K562 (cell line): ENCODE measurements around the gene MRGPRF. TPM values are rescaled to one million over a fixed set of nuclear protein-coding genes. Genes with fewer than 3 reads are reported as not detected.

Source experiments
- ATAC-seq: fragments of 200-7000 bp; cut with Tn5 transposase; 3 replicates; pipeline ENCODE4 v1.9.1; 2020; ENCODE audit warnings: moderate library complexity
- BruUV-seq: library from RNA; stranded (reverse); fragments of 400-500 nt; replicated peaks from 2 replicates; lab custom pipeline; 2021; lab: Mats Ljungman, UMichigan
- CTCF ChIA-PET: fragments of 300-600 bp; formaldehyde crosslinking; extraction: SDS; loops from one replicate; lab custom pipeline; 2021; ENCODE audit warnings: low intra/inter-chr PET ratio; lab: Yijun Ruan, JAX
- POLR2A ChIA-PET: fragments of 300-600, 350-650 bp; sonication (Branson Sonifier 250); formaldehyde crosslinking; extraction: SDS; loops from one replicate; lab custom pipeline; 2021; ENCODE audit warnings: antibody characterized with exemption, inconsistent platforms; lab: Yijun Ruan, JAX
- DNase-seq, 4 experiments: peaks; one replicate each; pipeline versions ENCODE4 v3.0.0 to v3.0.0-alpha.2; 2011 to 2018; ENCODE audit warnings: low spot score in 3 of 4, mixed read lengths in 3 of 4; ENCODE audit errors: extremely low read depth in 1 of 4
- FAIRE-seq: peaks from 2 replicates; lab custom pipeline; 2011; peaks lifted over from hg19 to GRCh38; lab: Jason Lieb, UNC
- H2AFZ ChIP-seq: 2 replicates; pipeline ENCODE4 v1.6.0; 2011; ENCODE audit warnings: low read depth, low read length, control low read depth, inconsistent platforms
- H3K27ac ChIP-seq: fragments of 200-600 bp; 3 replicates; pipeline ENCODE4 v1.8.0; 2011; ENCODE audit warnings: low read depth, mild to moderate bottlenecking, control low read depth, inconsistent platforms, low read length, moderate library complexity, mixed read lengths; ENCODE audit errors: extremely low read depth
- H3K27me3 ChIP-seq, 2 experiments: fragments of 300-600 bp in 1 of 2; 2 replicates in 1 of 2; 3 replicates in 1 of 2; pipeline versions ENCODE4 v1.6.0 to v1.8.0; 2011; ENCODE audit warnings: inconsistent platforms in 2 of 2, low read length in 2 of 2, mild to moderate bottlenecking in 1 of 2, mixed read lengths in 1 of 2, moderate library complexity in 1 of 2; ENCODE audit not compliant: control insufficient read depth in 2 of 2, insufficient read depth in 2 of 2
- H3K36me3 ChIP-seq: fragments of 300-600 bp; 3 replicates; pipeline ENCODE4 v1.8.0; 2011; ENCODE audit warnings: mild to moderate bottlenecking, low read length, inconsistent platforms; ENCODE audit not compliant: control insufficient read depth, insufficient read depth
- H3K4me1 ChIP-seq, 2 experiments: fragments of 200-600 bp in 1 of 2; replicated peaks in 1 of 2; 2 replicates in 1 of 2; 3 replicates in 1 of 2; pipeline versions ENCODE4 v1.5.1 to v1.8.0; 2011; ENCODE audit warnings: inconsistent platforms in 2 of 2, low read length in 2 of 2, mild to moderate bottlenecking in 1 of 2, mixed read lengths in 1 of 2, moderate library complexity in 1 of 2; ENCODE audit not compliant: control insufficient read depth in 2 of 2, insufficient read depth in 2 of 2
- H3K4me2 ChIP-seq: 2 replicates; pipeline ENCODE4 v1.6.1; 2011; ENCODE audit warnings: low read length, control low read depth, inconsistent platforms, mixed read lengths; ENCODE audit not compliant: insufficient read depth
- H3K4me3 ChIP-seq: fragments of 200-600 bp; sonication (generic), shearing (Covaris generic); 2 replicates; pipeline ENCODE4 v1.5.1; 2016; ENCODE audit warnings: control low read depth, inconsistent platforms
- H3K79me2 ChIP-seq: fragments of 200-600 bp; 3 replicates; pipeline ENCODE4 v1.8.0; 2011; ENCODE audit warnings: low read length, inconsistent platforms; ENCODE audit not compliant: control insufficient read depth, insufficient read depth
- H3K9ac ChIP-seq, 2 experiments: 2 replicates each; pipeline versions ENCODE4 v1.6.0 to v1.6.1; 2011; ENCODE audit warnings: low read depth in 2 of 2, low read length in 2 of 2, control low read depth in 1 of 2, inconsistent platforms in 1 of 2, mild to moderate bottlenecking in 1 of 2, mixed read lengths in 1 of 2; ENCODE audit not compliant: insufficient read depth in 1 of 2
- H3K9me1 ChIP-seq: one replicate; pipeline ENCODE4 v1.6.0; 2011; ENCODE audit warnings: inconsistent platforms, mild to moderate bottlenecking, low read length, moderate library complexity; ENCODE audit not compliant: control insufficient read depth, insufficient read depth
- H3K9me3 ChIP-seq: replicated peaks from 2 replicates; pipeline ENCODE4 v1.5.1; 2011; ENCODE audit warnings: low read depth, low read length, inconsistent platforms; ENCODE audit not compliant: control insufficient read depth, insufficient read depth
- H4K20me1 ChIP-seq: replicated peaks from 2 replicates; pipeline ENCODE4 v1.6.1; 2011; ENCODE audit warnings: low read length, inconsistent platforms, mixed read lengths; ENCODE audit not compliant: control insufficient read depth, insufficient read depth
- EP400 ChIP-seq: fragments of 450-650 bp; IDR thresholded peaks from 2 replicates; pipeline ENCODE4 v1.6.1; 2017; ENCODE audit warnings: antibody characterized with exemption, mild to moderate bottlenecking, moderate library complexity
- ETV6 ChIP-seq, 3 experiments: fragments of 150-350 bp in 1 of 3; sonication (generic) in 1 of 3; formaldehyde crosslinking in 1 of 3; IDR thresholded peaks; 2 replicates each; pipeline versions ENCODE4 v1.6.1 to v1.8.0; 2014 to 2022; ENCODE audit warnings: borderline replicate concordance in 2 of 3, low read depth in 2 of 3, antibody characterized with exemption in 1 of 3, low read length in 1 of 3, mild to moderate bottlenecking in 1 of 3, missing genetic modification reagents in 1 of 3
- NCOA6 ChIP-seq: fragments of 450-650 bp; IDR thresholded peaks from 2 replicates; pipeline ENCODE4 v1.6.1; 2017; ENCODE audit warnings: mild to moderate bottlenecking
- RBM22 ChIP-seq: fragments of 200-400 bp; formaldehyde crosslinking; IDR thresholded peaks from 2 replicates; pipeline ENCODE4 v1.6.1; 2018; ENCODE audit warnings: low read length, low read depth; ENCODE audit not compliant: poor library complexity, severe bottlenecking
- REST ChIP-seq, 2 experiments: fragments of 450-650 bp; formaldehyde crosslinking in 1 of 2; IDR thresholded peaks; 2 replicates each; pipeline versions ENCODE4 v1.4.0 to v1.6.1; 2014 to 2020; ENCODE audit warnings: mild to moderate bottlenecking in 2 of 2, borderline replicate concordance in 1 of 2, low read depth in 1 of 2
- TCF3 ChIP-seq: sonication (generic); formaldehyde crosslinking; IDR thresholded peaks from 2 replicates; pipeline ENCODE4 v1.4.0; 2020; ENCODE audit warnings: mild to moderate bottlenecking, missing genetic modification reagents
- ZBTB11 ChIP-seq, 3 experiments: fragments of 200-800 bp in 1 of 3; fragments of 250-450 bp in 1 of 3; fragments of 450-650 bp in 1 of 3; sonication (Bioruptor Pico) in 1 of 3; sonication (Bioruptor generic) in 1 of 3; formaldehyde crosslinking in 1 of 3; IDR thresholded peaks; 2 replicates each; pipeline versions ENCODE4 v1.6.1 to v1.8.0; 2016 to 2022; ENCODE audit warnings: mild to moderate bottlenecking in 2 of 3, missing genetic modification characterization in 2 of 3, missing compliant biosample characterization in 1 of 3, moderate library complexity in 1 of 3
- ZNF41 ChIP-seq: fragments of 250-450 bp; sonication (Bioruptor Pico); conservative IDR thresholded peaks from 2 replicates; pipeline ENCODE4 v1.4.0; 2020; ENCODE audit warnings: mild to moderate bottlenecking
- WGBS: fragments of 100-300 bp; shearing (Covaris generic); methylation state at CpG from one replicate; pipeline ENCODE4 v1.1.6; 2016; ENCODE audit warnings: low coverage, mixed read lengths; ENCODE audit not compliant: insufficient coverage; ENCODE audit errors: missing lambda C conversion rate; 5-methylcytosine and 5-hydroxymethylcytosine counted together
- in situ Hi-C: fragments of 300-500 bp; cut with MboI; formaldehyde crosslinking; loops from 4 replicates; pipeline ENCODE4 v1.15.0; 2018; ENCODE audit warnings: inconsistent platforms, mixed read lengths
- intact Hi-C: fragments of 100-400 bp; cut with micrococcal nuclease; formaldehyde crosslinking; loops from 2 replicates; pipeline ENCODE4 v1.14.2; 2022
- polyA plus RNA-seq, 8 experiments: library from polyadenylated mRNA; depleted of rRNA in 4 of 8; stranded (reverse) in 5 of 8; unstranded in 3 of 8; fragments of >200 nt; fragmentation: Nextera tagmentation in 2 of 8; fragmentation: Illumina TruSeq in 1 of 8; extraction: Ambion mirVana in 2 of 8; extraction: Trizol in 1 of 8; gene quantifications; 2 replicates each; pipeline versions ENCODE4 v1.2.1 to v1.2.3, GENCODE V29; 2011 to 2014; ENCODE audit warnings: inconsistent platforms in 1 of 8, missing spikeins in 1 of 8
- total RNA-seq, 7 experiments: library from RNA; depleted of rRNA in 6 of 7; stranded (reverse); fragments of >200 nt in 6 of 7; fragmentation: Illumina TruSeq in 2 of 7; extraction: Trizol in 2 of 7; gene quantifications; 2 replicates each; pipeline versions ENCODE4 v1.2.1 to v1.2.3, GENCODE V29; 2011 to 2021; ENCODE audit warnings: low replicate concordance in 1 of 7

The MRGPRF gene
- total and polyA plus RNA-seq, 9 of the 15 experiments (the other 6 are each of a cell fraction or from before 2014, with no cell fraction given) = not detected

- TF ChIP-seq ETV6 (IDR thresholded peaks at IDR 0.05; ENCODE audit: borderline replicate concordance in 1 of 2, low read depth in 2 of 2, low read length in 1 of 2) = no peak
- TF ChIP-seq ETV6 (CRISPR knock-in tag; IDR thresholded peaks at IDR 0.05; ENCODE audit: borderline replicate concordance) = no peak
These were observed 12.2 kb downstream of the MRGPRF start (continued) for GRCh38 chr11:69000831-69001242.

- Histone ChIP-seq H3K4me1 (peaks cover 0 to 13% of the 10 kb centered on the region in 2 experiments; a peak in 3 of 5 replicates), H3K4me3 (no peak overlapping the region), H3K9me3 (no peaks in the 10 kb centered on the region), H3K79me2 (no peaks in the 10 kb centered on the region), H3K4me2 (no peak overlapping the region), H3K9ac (no peak overlapping the region), H3K27ac (no peak overlapping the region), H4K20me1 (peaks cover 7% of the 10 kb centered on the region), H3K9me1 (no peaks in the 10 kb centered on the region), H2AFZ (no peak overlapping the region), H3K27me3 (peaks cover 66 to 98% of the 10 kb centered on the region in 2 experiments; a peak in 4 of 5 replicates), H3K36me3 (no peaks in the 10 kb centered on the region)
- ATAC-seq (no peak), DNase-seq (no peak), FAIRE-seq (no peak)
- POLR2A ChIA-PET = interaction anchor here (0.5 to 0.7 kb wide), 2 partner anchors 334 to 1555 kb away, joined by 3 to 4 read pairs; no protein-coding TSS in a partner anchor
- CTCF ChIA-PET = no interaction called here
- 9% methylated on average over 5 of the region's 5 CpGs for WGBS
- no TSS peak for BruUV-seq
- in situ Hi-C loops (no loop called here), intact Hi-C loops (no loop called here)
- TF ChIP-seq NCOA6 (no peak), REST (IDR thresholded peaks at IDR 0.05; ENCODE audit: borderline replicate concordance) (no peak), REST (CRISPR knock-in tag; IDR thresholded peaks at IDR 0.05; ENCODE audit: low read depth) (no peak), ZBTB11 (CRISPR knock-in tag; IDR thresholded peaks at IDR 0.05) (no peak), EP400 (no peak), RBM22 (no peak), TCF3 (CRISPR knock-in tag) (no peak), ZNF41 (CRISPR knock-in tag) (no peak)
These were observed 12.7 kb downstream of the MRGPRF start for GRCh38 chr11:69000391-69000790.
